ENCODE results near the gene UVRAG. TPM values are rescaled to one million over a fixed set of nuclear protein-coding genes. Genes with fewer than 3 reads are reported as not detected.
A peak's percentile ranks its signal among the peaks of the same experiment; 100 is the strongest.
"Not testable (repeated sequence)": the region's sequence is repeated elsewhere in the genome, so short reads cannot be mapped to it uniquely, and the experiment has no call there.

UVRAG gene
- total RNA-seq, 3 donors from 2014 or later = 43.3 to 73.0 (median 48.9) TPM

GRCh38 chr11:76077575-76078150 is 262.7 kb downstream of the UVRAG start:
- no peak for DNase-seq (ENCODE audit: low spot score in 2 of 2)
- Histone ChIP-seq H3K4me1 (no peaks in the 10 kb centered on the region), H3K4me3 (no peak overlapping the region), H3K27me3 (no peaks in the 10 kb centered on the region), H3K9me3 (no peaks in the 10 kb centered on the region), H3K36me3 (no peaks in the 10 kb centered on the region), H3K27ac (no peak overlapping the region)
- intact Hi-C loops (cut with DNase I; ENCODE audit: low total_unique reads) = no loop called here
- no peak for TF ChIP-seq POLR2AphosphoS5 (IDR thresholded peaks at IDR 0.05)
- TF ChIP-seq POLR2A (IDR thresholded peaks at IDR 0.05) = no peak
- no peak for TF ChIP-seq CTCF (IDR thresholded peaks at IDR 0.05)

DNA sequence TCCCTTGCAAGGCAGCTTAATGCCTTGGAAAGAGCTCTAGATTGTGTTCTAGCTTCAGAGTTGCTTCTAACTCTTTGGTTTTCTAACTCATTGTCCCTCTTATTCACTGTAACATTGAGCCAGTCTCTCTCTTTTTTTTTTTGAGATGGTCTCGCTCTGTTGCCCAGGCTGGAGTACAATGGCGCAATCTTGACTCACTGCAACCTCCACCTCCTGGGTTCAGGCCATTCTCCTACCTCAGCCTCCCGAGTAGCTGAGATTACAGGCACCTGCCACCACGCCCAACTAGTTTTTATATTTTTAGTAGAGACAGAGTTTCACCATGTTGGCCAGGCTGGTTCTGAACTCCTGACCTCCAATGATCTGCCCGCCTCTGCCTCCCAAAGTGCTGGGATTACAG is 266.1 kb downstream of the UVRAG start:
- DNase-seq (ENCODE audit: low spot score in 2 of 2); H3K36me3 ChIP-seq; intact Hi-C loops (cut with DNase I; ENCODE audit: low total_unique reads); H3K9me3 ChIP-seq; H3K4me1 ChIP-seq; H3K27me3 ChIP-seq; H3K4me3 ChIP-seq; H3K27ac ChIP-seq: not testable (repeated sequence)

DNA sequence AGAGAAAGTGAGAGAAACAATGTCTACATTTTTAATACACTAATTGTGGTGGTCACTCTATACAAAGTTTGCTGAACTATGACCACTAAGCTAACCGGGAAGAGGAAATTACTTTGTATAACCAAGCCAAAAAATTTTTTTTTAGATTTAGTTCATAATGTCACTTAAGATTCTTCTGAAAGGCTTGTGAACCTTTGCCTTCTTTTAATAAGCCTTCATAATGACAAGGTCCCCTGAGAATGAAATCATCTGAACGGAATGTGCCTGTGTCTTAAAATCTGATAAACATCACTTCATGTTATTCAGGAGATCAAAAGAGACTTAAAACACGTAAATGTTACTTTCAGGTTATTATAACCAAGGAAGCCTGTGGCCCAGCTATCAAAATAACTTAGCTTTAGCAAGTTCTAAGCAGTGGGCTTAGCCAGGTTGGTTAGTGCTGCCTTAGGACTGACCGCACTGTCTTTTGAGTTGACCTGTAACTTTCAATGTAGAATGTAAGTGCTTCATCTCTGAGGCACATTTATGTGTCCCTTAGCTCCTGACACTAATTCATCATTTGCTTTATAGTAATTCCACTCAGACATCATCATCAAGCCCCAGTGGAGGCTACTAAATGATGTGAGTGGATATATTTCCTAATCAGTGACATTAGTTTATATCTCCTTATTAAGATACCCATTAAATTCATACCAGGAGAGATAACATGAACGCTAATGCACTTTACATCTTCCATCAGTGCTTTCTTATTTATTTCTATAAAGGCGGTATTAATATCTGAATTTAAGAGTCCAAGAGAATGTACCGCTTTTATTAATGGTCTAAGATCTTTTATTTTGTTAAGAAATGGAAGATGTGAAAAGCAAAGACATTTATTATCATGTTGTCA is 268.8 kb downstream of the UVRAG start:
- TF ChIP-seq POLR2A (IDR thresholded peaks at IDR 0.05) (no peak), POLR2AphosphoS5 (IDR thresholded peaks at IDR 0.05) (no peak), CTCF (IDR thresholded peaks at IDR 0.05) (no peak)
- Histone ChIP-seq H3K4me1 (no peaks in the 10 kb centered on the region), H3K27me3 (no peaks in the 10 kb centered on the region), H3K4me3 (no peak overlapping the region), H3K9me3 (no peaks in the 10 kb centered on the region), H3K27ac (peak overlapping the region; percentile 16 to 76), H3K36me3 (no peaks in the 10 kb centered on the region)
- no peak for DNase-seq (ENCODE audit: low spot score in 2 of 2)
- intact Hi-C loops (cut with DNase I; ENCODE audit: low total_unique reads) = no loop called here

GRCh38 chr11:76085270-76085669 is 270.3 kb downstream of the UVRAG start:
- Histone ChIP-seq H3K27me3 (no peaks in the 10 kb centered on the region), H3K4me3 (no peak overlapping the region), H3K27ac (peak overlapping the region in 1 of 2 donors; percentile 35), H3K36me3 (no peaks in the 10 kb centered on the region), H3K4me1 (no peaks in the 10 kb centered on the region), H3K9me3 (peaks cover 0 to under 1% of the 10 kb centered on the region in 2 donors)
- intact Hi-C loops (cut with DNase I; ENCODE audit: low total_unique reads) = no loop called here
- DNase-seq (ENCODE audit: low spot score in 2 of 2) = no peak
- TF ChIP-seq CTCF (IDR thresholded peaks at IDR 0.05) = no peak
- no peak for TF ChIP-seq POLR2A (IDR thresholded peaks at IDR 0.05)
- no peak for TF ChIP-seq POLR2AphosphoS5 (IDR thresholded peaks at IDR 0.05)

GRCh38 chr11:76086743-76087635 is 272.0 kb downstream of the UVRAG start:
- no peak for DNase-seq (ENCODE audit: low spot score in 2 of 2)
- no peaks in the 10 kb centered on the region for H3K27me3 ChIP-seq
- no peaks in the 10 kb centered on the region for H3K4me1 ChIP-seq
- H3K27ac ChIP-seq = no peak overlapping the region
- H3K4me3 ChIP-seq = no peak overlapping the region
- peaks cover 0 to 9% of the 10 kb centered on the region in 2 donors for H3K9me3 ChIP-seq
- intact Hi-C loops (cut with DNase I; ENCODE audit: low total_unique reads) = no loop called here
- H3K36me3 ChIP-seq = no peaks in the 10 kb centered on the region
- TF ChIP-seq CTCF (IDR thresholded peaks at IDR 0.05) (no peak), POLR2AphosphoS5 (IDR thresholded peaks at IDR 0.05) (no peak), POLR2A (IDR thresholded peaks at IDR 0.05) (no peak)
